Inflammatory macrophage treated with lipopolysaccharide for 1 hour (primary cell): ENCODE data around the gene FOXG1.

ENCODE experiments used
- DNase-seq, 2 donors: peaks; one replicate each; pipeline ENCODE4 v3.0.0-alpha.2; 2020 to 2022

Gene FOXG1

DNA sequence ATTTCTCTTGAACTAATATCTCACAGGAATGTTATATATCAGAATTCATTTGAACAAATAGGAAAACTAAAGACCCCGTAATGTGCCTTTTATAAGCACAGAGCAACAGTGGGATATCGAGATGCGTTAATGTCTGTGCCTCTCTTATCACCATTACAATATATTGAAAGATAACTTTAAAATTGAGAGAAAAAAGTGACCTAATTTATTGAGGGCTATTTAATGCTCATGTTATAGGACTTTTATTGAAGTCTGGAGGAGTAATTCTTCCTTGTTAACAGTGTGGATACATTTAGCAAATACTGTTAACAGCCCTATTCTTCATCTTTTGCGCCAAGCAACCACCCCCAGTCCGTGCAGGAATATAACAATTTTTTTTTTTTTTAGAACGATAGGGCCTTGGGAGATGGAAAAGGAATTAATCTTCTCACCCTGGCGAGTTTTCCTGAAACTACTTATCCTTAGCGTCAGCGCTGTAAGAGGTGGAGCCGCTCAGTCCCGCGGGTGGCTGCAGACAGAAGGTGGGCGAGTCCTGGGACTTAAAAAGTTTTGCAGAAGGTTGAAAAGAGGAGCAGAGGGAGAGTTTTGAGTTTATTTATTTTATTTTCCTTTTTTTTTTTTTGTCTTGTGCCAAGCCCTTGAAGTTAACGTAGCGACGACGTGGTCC lies 11.0 kb downstream of the FOXG1 start:
- DNase-seq = no peak

DNA sequence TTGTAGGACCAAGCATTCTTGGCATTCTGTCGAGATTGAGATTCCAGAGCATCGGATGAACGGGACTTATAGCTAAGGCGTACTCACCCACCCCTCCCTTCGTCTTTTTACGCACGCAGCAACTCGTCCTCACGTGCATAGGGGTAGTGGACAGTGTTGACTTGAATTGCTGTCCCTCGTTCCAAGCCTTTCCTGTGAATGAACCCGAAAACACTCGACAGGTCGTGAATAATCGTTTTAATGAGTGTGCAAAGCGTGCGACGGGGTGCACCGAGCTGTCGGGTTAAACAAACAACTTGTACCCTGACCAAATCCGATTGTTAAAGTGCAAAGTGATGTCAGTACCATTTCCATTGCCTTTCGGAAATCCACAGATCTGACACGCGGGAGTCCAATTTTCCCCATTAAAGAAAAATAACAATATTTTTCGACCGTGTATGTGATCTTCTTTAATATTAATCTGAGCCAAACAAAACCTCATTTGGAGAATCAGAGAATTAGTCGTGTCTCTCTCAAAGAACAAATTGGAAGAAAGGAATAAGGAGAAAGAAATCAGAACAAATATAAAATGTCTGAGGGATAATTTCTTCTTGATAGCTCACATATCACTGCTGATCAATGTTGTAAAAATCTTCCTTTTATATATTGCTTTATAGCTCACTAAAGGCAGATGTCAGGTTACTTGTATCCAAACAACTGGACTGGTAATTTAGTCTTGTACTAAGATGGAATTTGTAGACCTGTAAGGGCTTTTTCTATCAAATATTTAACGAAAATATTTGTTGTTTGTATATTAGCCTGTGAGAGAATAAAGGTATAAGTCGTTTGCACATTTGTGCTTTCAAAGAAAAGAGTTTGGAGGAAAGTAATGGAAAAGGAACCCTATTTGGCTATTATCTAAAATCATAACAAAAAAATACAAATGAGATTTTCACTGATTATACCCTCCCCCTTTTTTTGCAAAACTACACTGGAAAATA lies 11.8 kb downstream of the FOXG1 start:
- no peak for DNase-seq

DNA sequence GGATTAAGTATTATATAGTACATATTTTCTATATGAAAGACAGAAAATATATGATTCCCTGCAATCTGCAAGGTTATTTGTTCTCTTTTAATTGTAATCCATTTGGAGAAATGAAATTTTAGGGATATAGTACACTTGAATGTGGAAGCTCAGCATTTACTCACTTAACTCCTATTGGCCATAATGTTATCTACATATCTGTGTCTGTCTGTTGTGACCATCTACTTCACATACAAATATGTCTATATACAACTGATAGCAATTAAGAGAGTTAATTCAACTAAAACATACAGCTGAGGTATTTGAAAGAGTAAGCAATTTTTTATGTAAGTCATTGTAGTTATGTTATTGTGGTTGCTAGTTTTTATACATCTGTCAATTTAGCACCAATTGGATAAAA lies 12.9 kb downstream of the FOXG1 start:
- DNase-seq = no peak

DNA sequence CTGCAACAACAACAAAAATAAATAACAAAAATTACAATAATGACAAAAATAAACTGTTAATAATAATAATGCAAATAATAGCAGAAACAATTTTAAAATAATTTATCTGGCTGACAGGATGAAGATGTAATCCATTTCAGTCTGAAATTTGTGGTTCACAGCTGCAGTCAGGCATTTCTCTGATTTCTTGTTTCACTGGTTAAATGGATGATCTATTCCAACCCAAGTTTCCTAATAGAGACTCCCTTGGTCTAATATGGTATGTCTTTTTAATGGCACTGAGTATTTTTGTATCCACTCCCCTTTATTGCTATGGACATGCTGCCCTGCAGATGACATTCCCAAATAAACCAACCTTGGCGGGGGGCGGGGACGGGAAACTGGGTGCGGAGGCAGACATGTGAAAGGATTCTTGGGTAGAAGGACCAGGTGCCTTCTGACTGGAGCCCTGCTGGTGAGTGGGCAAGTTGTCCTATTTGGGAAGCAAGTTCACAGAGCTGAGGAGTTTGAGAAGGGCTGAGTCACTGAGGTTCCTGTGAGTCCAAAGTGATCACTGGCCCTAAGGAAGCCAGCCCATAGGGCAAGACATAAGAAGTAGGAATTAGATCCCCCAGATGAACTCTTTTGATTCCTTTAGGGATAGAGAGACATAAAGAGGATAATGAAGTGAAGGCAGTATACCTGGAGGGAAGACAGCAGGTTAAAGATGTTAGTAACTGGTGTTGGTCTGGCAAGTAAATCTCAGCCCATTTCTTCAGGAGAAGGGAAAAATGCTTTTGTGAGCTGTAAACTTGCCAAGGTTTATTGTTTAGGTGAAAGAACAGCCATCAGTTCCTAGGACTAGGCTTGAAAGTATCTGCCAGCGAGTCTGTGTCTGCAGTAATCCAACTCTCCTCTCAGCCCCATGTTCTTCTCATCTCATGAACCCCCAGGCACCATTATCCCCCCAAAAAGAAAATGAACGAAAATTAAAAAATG lies 14.5 kb downstream of the FOXG1 start:
- DNase-seq = no peak

DNA sequence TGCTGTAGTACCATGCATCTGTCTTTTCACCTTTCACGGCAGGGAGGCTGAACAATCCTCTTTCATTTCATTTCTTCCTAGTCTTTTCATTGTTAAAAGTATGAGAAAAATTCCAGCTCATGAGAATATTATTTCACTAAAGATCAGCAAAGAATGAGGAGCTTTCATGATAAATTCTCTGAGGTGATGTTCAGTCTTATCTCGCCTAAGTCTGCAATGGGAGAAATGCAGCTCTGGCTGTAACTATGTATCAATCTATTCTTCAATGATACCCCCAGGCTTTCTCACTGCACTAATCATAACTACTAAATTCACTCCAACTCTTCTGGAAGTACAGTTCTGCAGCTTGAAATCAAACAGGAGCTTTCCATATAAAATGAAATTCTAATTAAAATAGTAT lies 15.7 kb downstream of the FOXG1 start:
- no peak for DNase-seq

DNA sequence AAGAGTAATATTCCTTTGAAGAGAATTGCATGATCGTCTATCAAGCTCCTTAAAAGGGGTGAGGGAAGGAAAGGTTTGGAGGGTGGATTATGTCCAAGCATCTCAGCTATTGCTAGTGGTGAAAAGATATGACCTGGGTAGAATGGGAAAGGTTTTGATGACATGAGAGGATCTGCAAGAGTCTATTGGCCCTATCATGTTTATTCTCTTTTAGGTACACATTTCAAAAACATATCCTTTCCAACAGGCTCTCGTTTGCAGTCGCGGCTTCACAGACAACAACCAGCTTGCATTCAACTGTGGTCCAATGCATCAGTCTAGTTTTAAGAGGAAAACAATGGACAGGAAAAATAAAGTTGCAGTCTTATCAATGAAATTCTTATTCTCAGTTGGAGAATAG lies 17.1 kb downstream of the FOXG1 start:
- no peak for DNase-seq

DNA sequence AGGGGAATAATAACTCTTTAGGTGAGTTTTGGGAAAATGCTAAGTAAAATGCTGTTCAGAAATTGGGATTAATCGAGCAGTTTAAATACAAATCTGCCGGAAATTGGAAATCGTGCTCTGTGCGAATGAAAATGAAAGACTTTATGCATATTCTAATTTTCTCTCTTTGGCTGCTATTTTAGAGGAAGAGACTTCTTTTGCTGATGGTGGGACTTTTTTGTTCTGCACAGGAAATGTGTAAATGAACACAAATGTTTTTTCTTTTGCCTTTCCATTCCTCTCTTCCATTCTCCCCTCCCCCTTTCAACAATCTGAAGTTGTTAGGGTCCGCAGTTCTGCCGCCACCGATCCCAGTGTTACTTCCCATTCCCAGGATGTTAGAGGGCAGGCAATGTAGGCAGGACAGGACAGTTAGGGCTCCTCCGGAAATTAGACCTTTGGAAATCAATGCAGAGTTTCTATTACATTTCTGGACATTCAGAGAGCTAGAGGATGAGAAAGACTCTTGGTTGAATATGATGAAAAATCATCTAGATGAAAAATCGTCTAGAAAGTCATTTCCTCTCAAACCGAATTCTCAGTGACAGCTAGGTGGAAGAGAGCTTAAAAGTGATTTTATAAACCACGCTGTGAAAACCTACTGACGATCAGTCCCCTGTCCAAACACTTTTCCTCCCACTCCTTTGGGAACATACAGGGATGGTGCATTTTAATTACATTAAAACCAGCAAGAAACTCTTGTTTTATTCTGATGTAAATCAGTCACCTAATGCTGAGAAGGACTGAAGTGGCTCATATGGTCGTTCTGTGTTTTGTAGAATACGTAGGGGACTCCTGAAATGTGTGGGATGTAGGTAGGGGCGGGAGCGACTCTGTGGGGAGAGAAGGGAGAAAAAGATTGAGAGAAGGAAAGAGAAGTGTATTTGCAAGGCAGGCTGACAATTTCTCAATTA lies 17.8 kb downstream of the FOXG1 start:
- no peak for DNase-seq

DNA sequence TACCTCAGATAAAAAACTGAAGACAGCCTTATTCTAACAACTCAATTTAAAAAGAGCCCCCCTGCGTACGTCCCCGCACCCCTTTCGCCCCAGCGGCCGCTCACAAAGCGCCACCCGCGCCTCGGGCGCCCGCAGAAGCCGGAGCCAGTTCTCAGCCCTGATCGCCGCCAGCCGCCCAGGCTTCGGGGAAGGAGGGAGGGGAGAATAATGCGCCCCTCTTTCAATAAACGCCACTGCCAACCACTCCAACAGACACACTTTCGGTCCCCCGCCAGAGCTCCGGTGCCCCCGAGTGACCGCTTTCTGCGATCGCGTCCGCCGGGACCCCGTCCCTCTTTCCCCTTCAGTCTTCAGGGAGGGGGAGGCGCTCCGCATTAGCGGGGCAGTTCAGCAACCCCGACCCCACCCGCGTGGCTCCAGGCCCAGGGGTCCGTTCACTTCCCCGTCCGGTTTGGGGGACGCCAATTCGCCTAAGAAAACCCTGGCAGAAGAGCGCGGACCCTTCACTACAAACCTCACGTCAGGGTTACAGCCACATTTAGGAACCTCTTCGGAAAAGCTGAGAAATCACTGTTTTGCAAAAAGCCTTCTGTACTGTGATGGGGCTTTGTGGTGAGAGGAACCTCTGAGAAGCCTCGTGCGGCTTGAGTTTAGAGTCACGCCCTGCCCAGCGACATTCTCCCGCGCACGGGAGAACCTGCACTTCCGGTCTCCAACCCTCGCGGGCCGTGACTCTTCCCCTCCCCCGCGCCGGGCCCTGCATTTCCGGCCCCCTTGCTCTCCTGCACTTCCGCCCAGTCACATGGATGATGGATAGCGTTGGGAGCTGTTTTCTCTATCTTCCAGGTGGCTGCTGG lies 18.7 kb downstream of the FOXG1 start:
- DNase-seq = no peak

DNA sequence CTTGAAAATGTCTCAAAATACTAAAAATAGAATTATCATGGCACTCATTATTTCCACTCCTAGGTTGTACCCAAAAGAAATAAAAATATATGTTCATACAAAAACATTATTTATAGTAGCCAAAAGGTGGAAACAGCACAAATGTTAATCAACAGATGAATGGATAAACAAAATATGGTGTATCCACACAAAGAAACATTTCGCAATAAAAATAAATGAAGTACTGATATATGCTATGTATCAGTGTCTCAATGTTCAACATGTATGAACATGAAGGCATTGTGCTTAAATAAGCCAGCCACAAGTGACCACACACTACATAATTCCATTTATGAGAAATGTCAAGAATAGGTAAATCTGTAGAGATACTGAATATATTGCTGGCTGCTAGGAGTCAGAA lies 40.9 kb downstream of the FOXG1 start:
- no peak for DNase-seq

DNA sequence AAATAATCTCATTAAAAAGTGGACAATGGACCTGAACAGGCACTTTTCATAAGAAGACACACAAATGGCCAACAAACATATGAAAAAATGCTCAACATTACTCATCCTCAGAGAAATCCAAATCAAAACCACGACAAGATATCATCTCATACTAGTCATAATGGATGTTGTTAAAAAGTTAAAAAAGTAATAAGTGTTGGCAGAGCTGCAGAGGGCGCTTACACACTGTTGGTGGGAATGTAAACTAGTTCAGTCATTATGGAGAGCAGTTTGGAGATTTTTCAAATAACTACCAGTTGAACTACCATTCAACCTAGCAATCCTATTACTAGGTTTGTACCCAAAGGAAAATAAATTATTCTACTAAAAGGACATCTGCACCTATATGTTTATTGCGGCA lies 47.2 kb downstream of the FOXG1 start:
- DNase-seq = no peak
